Uterus (tissue), 2 donors: ENCODE measurements around the gene PLXNB1.

ENCODE experiments used
- CTCF ChIP-seq, 4 experiments: fragments of 200-600 bp in 2 of 4; fragments of 450-650 bp in 2 of 4; sonication (generic) in 2 of 4; IDR thresholded peaks; one replicate each; pipeline ENCODE4 v1.5.1; 2016 to 2019; ENCODE audit warnings: antibody characterized with exemption in 4 of 4, mild to moderate bottlenecking in 2 of 4, moderate library complexity in 1 of 4
- POLR2A ChIP-seq, 2 donors: fragments of 450-650 bp; IDR thresholded peaks; one replicate each; pipeline ENCODE4 v1.6.1; 2016; ENCODE audit warnings: antibody characterized with exemption in 2 of 2, mild to moderate bottlenecking in 1 of 2, moderate library complexity in 1 of 2

GRCh38 chr3:48446425-48447193 lies 16.7 kb upstream of the PLXNB1 start, which contains the start of gene ATRIP:
- TF ChIP-seq CTCF (IDR thresholded peaks at IDR 0.05) (peak in 2 of 4 experiments; percentile 14 to 19), POLR2A (IDR thresholded peaks at IDR 0.05) (peak; percentile 87 to 93)
